Medulla oblongata (tissue), 1 donor: Measurements from ENCODE around the gene ZC3HAV1L.
"Not testable (repeated sequence)": the region's sequence is repeated elsewhere in the genome, so short reads cannot be mapped to it uniquely, and the experiment has no call there.

Experiments used
- DNase-seq: peaks from one replicate; pipeline ENCODE4 v3.0.0-alpha.2; 2015; ENCODE audit errors: extremely low spot score

ZC3HAV1L gene

DNA sequence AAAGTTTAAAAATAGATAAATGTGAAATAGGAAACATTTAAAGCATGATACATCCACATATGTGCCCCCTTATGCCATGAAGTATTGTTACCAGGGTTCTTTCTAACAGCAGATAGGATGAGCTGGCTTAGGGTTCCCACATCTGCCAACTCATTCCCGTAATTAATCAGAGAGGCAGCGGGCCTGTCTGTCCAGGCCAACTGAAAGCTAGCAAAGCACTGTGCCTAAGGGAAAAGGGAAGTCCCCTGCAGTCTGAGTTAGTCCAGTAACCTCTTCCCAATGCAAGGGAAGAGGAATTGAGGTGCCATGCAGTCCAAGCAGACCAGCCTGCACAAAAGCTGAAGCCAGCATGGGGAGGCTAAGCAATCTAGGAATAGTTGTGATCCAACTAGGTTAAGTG lies 18.3 kb upstream of the ZC3HAV1L start:
- no peak for DNase-seq

GRCh38 chr7:139051655-139052054 lies 15.8 kb upstream of the ZC3HAV1L start:
- DNase-seq: no peak

- DNase-seq: no peak
Observed at GRCh38 chr7:139049936-139050335, 14.1 kb upstream of the ZC3HAV1L start.

GRCh38 chr7:139049111-139049510 lies 13.3 kb upstream of the ZC3HAV1L start:
- no peak for DNase-seq

DNA sequence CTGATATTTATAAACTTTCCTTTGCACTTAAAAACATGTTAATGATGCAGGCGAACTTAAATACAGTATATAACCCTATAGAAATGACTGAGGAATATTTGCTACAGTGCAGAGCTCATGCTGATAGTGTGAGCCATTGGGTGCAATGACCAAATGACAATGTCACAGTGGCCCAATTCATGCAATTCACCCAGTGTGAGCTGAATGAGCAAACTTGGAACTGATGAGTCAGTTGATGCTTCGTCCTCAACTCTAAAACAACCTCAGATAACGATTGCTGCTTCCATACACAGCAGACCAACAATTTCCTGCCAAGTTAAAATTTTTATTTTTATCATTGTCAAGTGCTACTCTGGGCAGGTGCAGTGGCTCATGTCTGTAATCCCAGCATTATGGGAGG lies 12.1 kb upstream of the ZC3HAV1L start:
- DNase-seq: no peak

GRCh38 chr7:139046143-139046542 lies 10.3 kb upstream of the ZC3HAV1L start:
- no peak for DNase-seq

- peak; percentile 53 for DNase-seq
Observed at GRCh38 chr7:139044813-139045794, 9.3 kb upstream of the ZC3HAV1L start.

DNA sequence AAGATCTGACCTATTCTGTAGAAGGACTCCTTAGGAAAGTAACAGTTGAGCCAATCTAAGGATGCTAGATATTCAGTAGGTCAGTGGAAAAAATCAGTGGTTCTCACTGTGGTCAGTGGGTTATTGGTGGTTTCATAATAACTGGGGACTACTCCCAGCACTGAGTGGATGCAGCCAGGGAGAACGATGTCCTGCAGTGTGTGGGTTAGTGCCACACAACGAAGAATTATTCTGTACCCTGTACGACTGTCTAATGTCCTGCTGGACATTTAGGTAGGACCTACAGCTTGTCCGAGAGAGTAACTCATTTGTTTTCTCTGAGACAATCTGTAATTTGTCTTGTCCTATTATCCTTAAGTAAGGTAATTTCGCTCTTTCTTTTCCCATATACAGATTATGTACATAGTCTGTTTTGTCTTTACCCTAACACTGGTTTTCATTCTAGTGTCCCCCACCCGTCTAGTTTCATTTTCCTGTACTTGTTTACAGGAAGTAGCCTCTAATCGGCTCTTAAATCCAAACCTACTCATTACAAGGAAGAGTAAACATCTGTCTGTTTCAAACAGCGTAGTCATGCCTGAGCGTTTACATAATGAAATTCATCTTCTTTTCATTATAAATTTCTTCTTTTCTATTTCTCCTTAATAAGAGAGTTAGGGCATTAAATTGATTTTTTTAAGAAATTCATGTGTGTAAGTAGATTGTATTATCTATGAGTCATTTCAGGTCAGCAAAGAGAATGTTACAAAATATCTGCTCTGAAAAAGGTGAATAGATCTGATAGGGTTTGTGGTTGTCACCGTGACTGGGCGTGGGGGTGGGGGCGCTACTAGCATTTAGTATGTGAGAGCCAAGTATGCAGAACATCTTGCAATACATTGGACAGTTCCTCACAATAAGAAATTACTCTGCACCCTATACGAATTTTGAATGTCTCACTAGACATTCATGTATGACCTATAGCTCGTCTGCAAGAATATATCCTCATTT lies 8.3 kb upstream of the ZC3HAV1L start:
- no peak for DNase-seq

DNA sequence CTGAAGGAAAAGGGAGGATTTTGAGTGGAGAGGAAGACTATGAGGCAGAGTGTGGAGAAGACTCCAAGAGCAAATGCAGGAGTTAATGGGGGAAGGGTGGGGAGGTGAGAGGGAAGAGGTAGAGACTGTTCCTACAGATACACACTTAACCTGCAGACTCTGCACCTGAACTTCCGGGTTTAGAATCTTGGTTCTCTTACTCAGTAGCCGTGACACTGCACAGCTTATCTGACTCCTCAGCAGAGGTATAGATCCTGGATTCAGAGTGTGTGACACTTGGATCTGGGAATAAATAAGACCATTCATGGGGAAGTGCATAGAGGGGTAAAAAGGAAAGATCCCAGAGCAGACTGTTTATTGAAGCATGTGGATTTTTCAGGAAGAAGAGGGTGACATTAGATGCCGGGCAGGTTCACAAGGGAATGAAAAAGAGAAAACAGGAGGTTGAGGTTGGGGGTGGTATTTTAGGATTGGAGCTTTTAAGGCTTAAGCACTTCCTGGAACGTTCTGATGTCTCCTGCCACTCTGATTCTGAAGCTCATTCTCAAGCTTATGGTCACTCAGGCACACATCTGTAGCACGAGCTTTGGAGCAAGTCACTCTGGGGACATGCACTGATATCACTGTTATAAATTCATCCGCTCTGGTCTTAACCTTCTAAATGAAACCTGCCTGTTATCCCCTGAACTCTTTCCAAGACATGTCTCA lies 5.7 kb upstream of the ZC3HAV1L start:
- no peak for DNase-seq

- no peak for DNase-seq
Observed at GRCh38 chr7:139038691-139039090, 2.8 kb upstream of the ZC3HAV1L start.

DNA sequence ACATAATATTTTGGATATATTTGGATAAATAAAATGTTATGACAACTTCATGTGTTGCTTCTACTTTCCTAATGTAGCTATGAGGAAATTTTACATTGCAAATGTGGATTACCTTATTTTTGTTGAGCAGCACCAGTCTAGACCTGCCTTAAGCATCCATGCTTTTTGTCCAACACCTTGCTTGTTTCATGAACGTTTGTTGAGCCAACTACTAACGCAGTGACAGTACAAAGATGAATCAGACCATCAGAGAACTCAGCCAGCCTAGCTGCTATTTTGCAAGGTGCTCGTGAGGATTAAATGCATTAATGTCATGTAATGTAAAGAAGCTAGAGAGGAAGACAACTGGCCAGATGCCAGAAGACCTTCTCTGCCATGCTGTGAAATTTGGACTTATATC lies 1.1 kb upstream of the ZC3HAV1L start:
- DNase-seq: no peak

DNA sequence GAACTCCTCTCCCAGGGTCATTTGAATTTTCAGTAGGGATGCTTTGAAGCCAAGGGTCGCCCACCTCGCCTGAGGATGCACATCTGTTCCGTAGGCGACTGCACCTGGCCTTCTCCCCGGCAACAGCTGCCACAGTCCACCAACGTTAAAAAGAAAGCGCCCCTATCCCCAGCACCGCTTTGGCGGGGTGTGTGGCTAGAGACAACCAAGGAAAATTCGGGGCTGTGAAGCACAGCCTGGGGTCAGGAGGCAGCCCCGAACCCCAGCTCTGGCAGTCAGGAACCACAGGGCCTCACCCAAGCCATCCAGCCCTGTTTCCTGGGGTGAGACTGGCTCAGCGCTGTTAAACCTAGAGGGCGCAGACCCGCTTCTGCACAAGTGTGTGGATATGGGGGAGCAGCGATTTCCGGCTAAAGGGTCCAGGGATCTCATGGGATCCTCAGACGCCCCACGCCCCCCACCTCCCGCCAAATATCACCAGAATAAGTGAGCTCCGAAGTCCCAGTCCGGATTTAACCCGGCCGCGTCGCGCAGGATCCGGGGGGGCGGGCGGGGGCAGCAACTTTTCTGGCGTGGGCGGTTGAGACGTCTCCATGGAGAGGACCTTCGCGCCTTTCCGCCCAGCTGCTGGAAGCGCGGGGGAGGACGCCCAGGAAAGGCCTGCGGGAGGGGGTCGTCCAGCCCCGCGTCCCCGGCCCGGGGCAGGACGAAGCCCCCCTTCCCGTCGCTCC lies 822 bp downstream of the ZC3HAV1L start:
- DNase-seq: no peak

DNA sequence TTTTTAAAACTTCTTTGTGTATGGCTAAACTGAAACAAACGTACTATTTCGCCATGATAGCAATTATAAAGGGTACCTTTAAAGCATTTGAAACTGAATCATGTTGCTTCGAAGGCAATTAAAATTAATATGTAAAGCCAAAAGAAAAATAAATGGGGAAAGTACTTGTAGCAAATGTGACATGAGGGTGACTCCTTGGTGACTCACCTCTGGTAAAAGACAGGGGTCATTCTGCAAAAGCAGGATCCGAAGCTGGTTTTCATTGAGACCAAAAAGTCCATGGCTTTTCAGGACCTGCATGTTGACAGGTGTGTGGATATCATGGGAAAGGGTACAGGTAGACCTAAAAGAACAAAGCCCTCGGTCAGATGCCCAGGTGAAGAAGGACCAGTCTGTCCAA lies 1.5 kb downstream of the ZC3HAV1L start:
- no peak for DNase-seq

DNA sequence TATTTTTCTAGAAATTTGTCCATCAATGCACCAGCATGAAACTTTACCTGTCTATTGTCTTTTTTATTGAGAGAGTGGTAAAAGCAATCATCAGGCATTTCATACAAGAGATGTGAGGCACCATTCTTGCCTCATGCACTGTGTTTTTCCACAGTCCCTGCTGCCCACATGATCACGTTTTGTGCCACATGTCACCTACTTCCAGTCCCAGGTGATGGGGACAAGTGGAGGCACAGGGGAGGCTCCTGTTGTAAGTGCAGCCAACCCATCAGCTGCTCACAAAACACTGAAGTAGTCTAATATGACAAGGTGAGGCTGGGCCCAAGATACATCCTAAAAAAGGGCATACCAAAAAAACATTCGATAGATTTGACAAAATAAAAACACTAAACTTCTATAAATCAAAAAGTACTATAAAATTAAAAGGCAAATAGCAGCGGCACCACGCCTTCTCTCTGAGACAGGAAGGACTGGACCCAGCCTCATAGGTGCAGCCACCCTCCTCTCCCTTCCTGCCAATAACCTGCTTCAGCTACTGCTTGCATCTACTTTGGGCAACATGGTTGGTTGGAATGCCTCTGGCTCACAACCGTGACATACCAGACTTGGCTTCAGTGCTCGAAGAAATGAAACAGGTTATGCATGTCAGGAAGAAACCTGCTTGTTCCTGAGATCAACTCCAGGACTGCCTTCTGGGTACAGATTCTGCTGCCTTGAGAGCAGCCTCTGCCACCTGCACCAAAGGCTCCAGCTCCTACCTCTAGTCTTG lies 2.3 kb downstream of the ZC3HAV1L start:
- no peak for DNase-seq

DNA sequence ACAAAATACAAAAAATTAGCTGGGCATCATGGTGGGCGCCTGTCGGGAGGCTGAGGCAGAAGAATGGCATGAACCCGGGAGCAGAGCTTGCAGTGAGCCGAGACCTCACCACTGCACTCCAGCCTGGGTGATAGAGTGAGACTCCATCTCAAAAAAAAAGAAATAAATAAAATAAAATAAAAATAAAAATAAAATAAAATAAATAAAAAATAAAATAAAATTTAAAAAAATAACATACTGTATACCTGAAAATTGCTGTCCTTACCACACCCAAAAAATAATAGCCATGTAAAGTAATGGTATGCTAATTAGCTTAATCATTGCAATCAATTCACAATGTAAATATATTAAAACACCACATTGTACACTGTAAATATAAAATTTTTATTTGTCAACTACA lies 3.4 kb downstream of the ZC3HAV1L start:
- no peak for DNase-seq

GRCh38 chr7:139029353-139029752 lies 6.5 kb downstream of the ZC3HAV1L start:
- DNase-seq: no peak

GRCh38 chr7:139026551-139026950 lies 9.3 kb downstream of the ZC3HAV1L start:
- DNase-seq: no peak

DNA sequence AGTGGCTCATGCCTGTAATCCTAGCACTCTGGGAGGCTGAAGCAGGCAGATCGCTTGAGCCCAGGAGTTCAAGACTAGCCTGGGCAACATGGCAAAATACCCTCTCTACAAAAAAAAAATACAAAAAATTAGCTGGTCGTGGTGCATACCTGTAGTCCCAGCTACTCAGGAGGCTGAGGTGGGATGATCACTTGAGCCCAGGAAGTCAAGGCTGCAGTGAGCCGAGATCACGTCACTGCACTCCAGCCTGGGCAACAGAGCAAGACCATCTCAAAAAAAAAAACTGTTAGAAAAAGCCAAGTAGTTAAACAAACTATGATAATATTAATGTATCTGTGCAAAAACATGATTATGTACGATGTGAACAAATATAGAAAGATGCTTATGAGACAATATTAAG lies 10.0 kb downstream of the ZC3HAV1L start:
- not testable (repeated sequence) for DNase-seq

DNA sequence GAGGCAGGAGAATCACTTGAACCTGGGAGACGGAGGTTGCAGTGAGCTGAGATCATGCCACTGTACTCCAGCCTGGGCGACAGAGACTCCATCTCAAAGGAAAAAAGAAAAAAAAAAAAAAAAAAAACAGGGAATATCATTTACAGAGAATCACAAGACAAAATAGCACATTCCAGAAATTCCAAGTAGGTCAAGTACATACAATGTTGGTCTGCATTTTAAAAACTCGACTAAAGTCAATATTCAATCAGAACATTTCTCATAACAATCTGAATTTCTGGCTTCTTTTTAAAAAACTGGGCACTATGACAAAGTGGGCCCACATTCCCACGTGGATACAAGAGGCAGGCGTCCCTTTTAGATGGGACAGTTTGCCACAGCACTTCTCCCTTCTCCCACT lies 12.8 kb downstream of the ZC3HAV1L start:
- no peak for DNase-seq

GRCh38 chr7:139022286-139022685 lies 13.6 kb downstream of the ZC3HAV1L start:
- no peak for DNase-seq
